GM18505 (cell line): Measurements from ENCODE around the gene SH3D21.

Experiments
- ATAC-seq: cut with Tn5 transposase; IDR thresholded peaks from one replicate; pipeline ENCODE4 v1.9.1; 2021; ENCODE audit not compliant: unreplicated experiment
- POLR2A ChIP-seq: IDR thresholded peaks from 4 replicates; pipeline ENCODE4 v1.6.1; 2011; ENCODE audit warnings: borderline replicate concordance; ENCODE audit not compliant: insufficient read depth, insufficient read length; ENCODE audit errors: extremely low read depth

SH3D21 gene

DNA sequence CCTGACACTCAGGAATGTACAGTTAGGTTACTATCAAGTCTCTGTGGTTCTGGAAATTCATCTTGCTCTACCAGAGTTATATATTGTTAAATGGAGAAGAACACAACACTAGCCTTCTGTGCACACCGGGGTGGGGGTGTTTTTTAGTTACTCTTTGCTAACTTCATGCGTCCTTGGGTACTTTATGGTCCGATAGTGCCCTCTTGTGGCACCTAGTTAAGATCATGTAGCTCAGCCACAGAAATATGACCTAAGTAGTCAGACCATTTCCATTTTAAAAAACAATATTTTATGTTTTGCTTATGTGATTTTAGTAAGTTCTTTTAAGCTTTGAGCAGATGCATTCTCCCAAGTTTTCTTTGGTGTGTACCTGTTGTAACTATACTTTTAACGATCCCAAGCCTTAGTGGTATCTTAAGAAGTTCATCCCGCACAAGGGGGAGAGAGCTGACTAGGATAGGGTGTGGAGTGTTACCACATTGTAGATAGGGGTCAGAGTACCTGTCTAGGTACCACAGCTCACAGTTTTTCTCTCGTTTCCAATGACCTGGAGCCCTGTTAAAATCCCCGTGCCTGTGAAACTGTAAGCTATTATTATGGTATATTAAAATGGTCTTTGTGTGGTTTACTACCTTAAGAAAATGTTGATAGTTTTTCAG is 20.6 kb upstream of the SH3D21 start:
- no peak for ATAC-seq
- no peak for TF ChIP-seq POLR2A

DNA sequence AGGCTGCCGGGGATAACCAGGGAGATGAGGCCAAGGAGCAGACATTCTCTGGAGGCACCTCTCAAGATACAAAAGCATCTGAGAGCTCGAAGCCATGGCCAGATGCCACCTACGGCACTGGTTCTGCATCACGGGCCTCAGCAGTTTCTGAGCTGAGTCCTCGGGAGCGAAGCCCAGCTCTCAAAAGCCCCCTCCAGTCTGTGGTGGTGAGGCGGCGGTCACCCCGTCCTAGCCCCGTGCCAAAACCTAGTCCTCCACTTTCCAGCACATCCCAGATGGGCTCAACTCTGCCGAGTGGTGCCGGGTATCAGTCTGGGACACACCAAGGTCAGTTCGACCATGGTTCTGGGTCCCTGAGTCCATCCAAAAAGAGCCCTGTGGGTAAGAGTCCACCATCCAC is 19.4 kb upstream of the SH3D21 start:
- ATAC-seq = no peak
- no peak for TF ChIP-seq POLR2A

GRCh38 chr1:36287595-36287994 is 18.6 kb upstream of the SH3D21 start:
- ATAC-seq = no peak
- TF ChIP-seq POLR2A = no peak

DNA sequence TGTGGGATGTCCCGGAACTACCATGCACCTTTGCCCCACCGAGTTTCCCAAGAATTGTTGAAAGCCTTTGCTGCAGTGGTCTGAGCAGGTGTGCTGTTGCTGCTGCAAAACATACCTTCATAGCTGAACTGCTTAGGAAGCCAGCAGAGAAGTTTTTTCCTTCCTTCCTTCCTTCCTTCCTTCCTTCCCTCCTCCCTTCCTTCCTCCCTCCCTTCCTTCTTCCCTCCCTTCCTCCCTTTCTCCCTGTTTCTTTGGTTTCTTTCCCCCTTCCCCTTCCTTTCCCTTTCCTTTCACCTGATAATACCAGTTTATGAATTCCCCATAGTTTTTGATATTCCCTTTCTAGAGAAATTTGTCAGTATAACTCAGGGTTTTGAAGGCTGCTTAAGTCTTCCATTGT is 10.8 kb upstream of the SH3D21 start:
- no peak for TF ChIP-seq POLR2A
- no peak for ATAC-seq

- ATAC-seq = no peak
- no peak for TF ChIP-seq POLR2A
Measured at GRCh38 chr1:36297062-36297461, 9.1 kb upstream of the SH3D21 start.

DNA sequence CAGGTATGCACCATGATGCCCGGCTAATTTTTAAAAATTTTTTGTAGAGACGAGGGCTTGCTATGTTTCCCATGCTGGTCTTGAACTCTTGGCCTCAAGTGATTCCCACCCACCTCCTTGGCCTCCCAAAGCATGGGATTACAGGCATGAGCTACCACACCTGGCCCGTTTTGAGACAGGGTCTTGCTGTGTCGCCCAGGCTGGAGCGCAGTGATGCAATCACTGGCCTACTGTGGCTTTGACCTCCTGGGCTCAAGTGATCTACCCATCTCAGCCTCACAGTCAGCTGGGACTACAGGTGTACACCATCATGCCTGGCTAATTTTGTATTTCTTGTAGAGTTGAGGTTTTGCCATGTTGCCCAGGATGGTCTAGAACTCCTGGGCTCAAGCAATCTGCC is 7.5 kb upstream of the SH3D21 start:
- ATAC-seq = no peak
- no peak for TF ChIP-seq POLR2A

- no peak for ATAC-seq
- TF ChIP-seq POLR2A = no peak
Measured at GRCh38 chr1:36300526-36300925, 5.6 kb upstream of the SH3D21 start.

DNA sequence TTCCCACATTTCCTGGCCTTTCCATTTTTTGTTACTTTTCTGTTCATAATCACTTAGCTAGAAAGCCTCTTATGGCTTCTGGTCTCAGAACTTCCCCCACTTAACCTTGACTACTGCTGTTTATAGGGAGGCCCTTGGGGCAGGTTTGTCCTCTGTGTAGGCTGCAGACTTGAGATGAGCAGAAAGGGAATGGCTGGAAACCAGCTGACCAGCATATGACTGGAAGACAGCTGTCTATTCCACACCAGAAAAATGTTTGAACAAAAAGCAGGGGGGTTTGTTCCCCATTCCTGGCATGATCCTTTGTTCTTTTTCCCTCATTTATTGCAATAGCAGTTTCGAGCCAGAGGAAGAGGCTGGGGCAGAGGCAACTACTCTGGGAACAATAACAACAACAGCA is 4.9 kb upstream of the SH3D21 start:
- no peak for TF ChIP-seq POLR2A
- ATAC-seq = no peak

- no peak for TF ChIP-seq POLR2A
- no peak for ATAC-seq
Measured at GRCh38 chr1:36303244-36303643, 2.9 kb upstream of the SH3D21 start.

GRCh38 chr1:36303650-36304360 is 2.4 kb upstream of the SH3D21 start:
- ATAC-seq = no peak
- no peak for TF ChIP-seq POLR2A

DNA sequence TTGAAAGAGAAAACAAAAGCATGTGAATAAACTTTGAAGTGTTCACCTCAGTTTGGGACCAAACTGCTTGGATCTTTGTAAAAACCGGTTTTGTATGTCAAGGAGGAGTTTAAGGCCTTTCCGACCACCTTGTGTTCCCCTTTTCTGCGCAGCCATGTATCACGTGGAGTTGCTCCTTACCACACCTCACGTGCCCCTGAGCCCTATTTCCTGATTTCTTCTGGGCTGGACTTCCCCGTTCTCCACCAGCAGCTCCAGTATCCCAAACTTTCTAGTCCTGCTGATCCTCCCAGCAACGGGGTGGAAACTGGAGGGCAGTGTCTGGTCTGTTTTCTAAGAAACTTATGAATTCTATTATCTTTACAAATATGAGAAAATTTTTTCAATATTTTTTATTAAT is 1.6 kb upstream of the SH3D21 start:
- TF ChIP-seq POLR2A = no peak
- no peak for ATAC-seq

DNA sequence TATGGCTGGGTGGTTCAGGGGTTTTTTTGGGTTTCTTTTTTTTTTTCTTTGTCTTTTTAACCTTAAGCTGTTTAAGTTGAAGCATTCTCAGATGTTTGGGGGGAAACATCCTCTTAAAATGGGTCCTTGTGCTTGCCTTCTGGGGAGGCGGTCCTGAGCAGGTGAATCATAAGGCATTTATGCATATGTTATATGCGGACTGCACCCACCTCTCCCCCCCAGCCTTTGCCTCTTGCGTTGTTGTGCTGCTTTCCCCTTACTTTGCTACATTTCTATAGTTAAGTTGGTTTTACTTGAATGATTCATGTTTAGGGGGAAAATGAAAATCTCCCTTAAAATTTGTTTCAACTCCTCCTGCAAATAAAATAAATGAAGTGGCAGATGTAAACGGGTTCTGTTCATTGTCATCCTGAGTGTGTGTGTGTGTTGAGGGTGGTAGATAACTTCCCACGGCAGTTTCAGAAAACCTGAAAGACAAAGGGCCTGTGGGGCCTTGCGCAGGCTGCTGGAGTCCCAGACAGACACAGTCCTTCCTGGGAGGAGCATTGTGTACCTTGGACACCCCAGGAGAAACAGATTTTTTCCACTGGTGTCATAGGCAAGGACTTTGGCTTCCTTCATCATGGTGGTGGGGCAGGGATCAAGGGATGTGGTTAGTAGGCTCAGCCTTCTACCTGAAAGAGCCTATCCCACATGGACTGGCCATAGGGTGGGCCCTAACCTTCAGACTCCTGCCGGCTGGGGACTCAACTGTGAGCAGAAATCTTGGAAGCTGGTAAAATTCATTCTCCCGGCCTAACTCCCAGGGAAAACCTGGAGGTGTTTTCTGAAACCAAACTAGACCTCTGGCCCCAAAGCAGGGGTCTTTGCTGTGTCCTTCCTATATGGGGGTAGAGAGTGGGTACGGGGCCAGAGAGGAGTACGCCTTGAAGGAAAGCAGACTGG is 926 bp upstream of the SH3D21 start:
- no peak for ATAC-seq
- TF ChIP-seq POLR2A = no peak

- no peak for TF ChIP-seq POLR2A
- no peak for ATAC-seq
Measured at GRCh38 chr1:36305915-36306209, 306 bp upstream of the SH3D21 start.
